ENCODE results near the gene DTNB. TPM values are rescaled to one million over a fixed set of nuclear protein-coding genes. Genes with fewer than 3 reads are reported as not detected.

DTNB gene
- polyA plus RNA-seq, 1 donor from 2014 or later, result 16.5 TPM

DNA sequence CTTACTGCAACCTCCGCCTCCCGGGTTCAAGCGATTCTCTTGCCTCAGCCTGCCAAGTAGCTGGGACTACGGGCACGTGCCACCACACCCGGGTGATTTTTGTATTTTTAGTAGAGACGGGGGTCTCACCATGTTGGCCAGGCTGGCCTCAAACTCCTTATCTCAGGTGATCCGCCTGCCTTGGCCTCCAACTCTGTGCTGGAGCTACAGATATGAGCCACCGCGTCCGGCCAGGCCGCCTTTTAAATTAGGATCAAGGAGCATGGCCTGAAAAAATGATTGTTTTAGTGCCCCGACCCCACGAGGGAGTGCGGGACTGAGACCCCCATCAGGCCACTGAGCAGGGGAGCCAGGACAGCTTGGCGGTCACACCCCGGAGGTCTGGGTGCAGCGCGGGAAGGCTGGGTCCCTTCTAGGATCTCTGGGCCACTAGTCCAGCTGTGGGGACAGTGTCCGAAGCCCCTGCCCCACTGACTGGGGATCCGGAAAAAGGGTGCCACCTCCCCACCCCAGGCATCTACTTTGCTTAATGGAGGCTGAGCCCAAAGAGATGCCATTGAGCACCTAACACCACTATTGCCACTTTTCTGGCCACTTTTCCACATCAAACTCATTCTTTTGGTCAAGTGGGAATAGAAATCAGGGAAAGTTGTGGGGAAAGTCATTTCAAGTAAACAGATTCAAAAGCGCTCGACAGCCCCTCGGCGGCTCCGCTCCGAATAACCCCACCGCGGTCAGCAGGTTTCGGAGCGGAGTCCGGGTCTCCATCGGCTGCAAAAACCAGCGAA is 311.9 kb downstream of the DTNB start:
- Mint-ChIP-seq H3K27me3 (no peaks in the 10 kb centered on the region), H3K27ac (peak overlapping the region in 2 of 3 donors; percentile 94 to 98), H3K36me3 (no peaks in the 10 kb centered on the region), H3K4me1 (peaks cover 6 to 16% (median 9%) of the 10 kb centered on the region in 3 donors), H3K4me3 (peak overlapping the region; percentile 89 to 99 (median 94)), H3K9me3 (no peaks in the 10 kb centered on the region)

DNA sequence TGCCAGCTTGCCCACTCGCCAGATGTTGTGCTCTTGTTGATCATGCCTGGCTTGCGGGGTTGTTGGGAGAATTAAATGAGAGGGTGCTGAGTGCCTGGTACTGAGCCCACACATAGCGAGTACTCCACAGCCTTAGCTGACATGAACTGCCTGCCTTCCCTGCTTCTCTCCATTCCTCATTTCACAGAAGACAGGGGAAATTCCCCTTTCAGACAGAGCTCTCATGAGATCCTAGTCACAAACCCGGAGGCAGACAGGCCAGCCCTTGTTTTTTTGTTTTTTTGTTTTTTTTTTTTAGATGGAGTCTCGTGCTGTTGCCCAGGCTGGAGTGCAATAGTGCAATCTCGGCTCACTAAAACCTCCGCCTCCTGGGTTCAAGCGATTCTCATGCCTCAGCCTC is 314.5 kb downstream of the DTNB start:
- Mint-ChIP-seq H3K27me3 (no peaks in the 10 kb centered on the region), H3K4me1 (peaks cover 4 to 13% (median 6%) of the 10 kb centered on the region in 3 donors), H3K4me3 (no peak overlapping the region), H3K36me3 (no peaks in the 10 kb centered on the region), H3K27ac (no peak overlapping the region), H3K9me3 (no peaks in the 10 kb centered on the region)

DNA sequence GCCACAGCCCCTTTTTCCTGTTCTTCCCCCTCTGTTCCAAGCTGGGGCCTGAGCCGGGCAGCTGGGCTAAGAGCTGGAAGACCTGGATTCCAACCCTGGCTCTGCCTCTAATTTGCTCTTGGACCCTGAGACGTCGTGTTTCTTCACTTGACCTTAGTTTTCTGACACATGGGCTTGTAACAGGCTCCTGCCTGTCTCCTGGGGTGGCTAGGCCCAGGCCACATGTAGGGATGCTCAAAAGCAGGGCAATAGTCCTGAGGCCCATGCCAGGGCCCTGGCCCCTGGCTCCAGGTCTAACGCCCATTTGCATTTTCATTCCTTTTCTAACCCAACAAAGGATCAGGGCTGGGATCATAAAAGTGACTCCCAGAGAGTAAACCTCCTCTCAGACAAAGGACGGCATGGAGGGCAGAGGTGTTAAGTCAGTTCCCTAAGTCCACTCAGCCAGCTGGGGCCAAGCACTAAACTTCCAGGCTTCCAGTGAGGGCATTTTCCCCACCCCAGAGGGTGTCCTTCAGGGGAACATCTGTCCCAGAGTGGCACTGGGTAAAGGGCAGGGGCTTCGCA is 315.0 kb downstream of the DTNB start:
- H3K9me3 Mint-ChIP-seq, result no peaks in the 10 kb centered on the region
- H3K27ac Mint-ChIP-seq, result no peak overlapping the region
- no peaks in the 10 kb centered on the region for H3K36me3 Mint-ChIP-seq
- peaks cover 4 to 9% (median 6%) of the 10 kb centered on the region in 3 donors for H3K4me1 Mint-ChIP-seq
- H3K4me3 Mint-ChIP-seq, result no peak overlapping the region
- H3K27me3 Mint-ChIP-seq, result no peaks in the 10 kb centered on the region

DNA sequence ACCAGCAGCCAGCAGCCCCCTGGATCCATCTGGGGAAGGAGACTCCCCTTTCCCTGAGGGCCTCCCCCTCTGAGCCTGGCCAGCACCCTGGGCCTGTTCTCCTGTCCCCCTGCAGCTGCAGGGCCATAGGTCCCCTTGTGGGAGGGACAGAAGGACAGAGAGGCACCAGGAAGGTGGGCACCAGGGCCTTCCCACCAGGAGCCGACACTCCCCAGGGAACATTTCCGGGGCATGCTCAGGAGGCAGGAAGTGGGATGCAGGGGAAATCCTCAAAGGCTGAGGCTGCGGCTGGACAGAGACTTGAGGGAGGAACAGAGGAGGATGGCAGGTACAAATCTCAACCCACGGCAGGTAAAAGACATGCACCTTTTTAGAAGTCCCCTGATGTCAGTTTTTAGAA is 317.3 kb downstream of the DTNB start:
- H3K27me3 Mint-ChIP-seq, result peaks cover 3% of the 10 kb centered on the region
- no peak overlapping the region for H3K4me3 Mint-ChIP-seq
- H3K9me3 Mint-ChIP-seq, result peaks cover 0 to 2% (median 0%) of the 10 kb centered on the region in 3 donors
- peak overlapping the region in 1 of 3 donors; percentile 25 for H3K27ac Mint-ChIP-seq
- H3K4me1 Mint-ChIP-seq, result peaks cover 0 to 2% (median 0%) of the 10 kb centered on the region in 3 donors
- no peaks in the 10 kb centered on the region for H3K36me3 Mint-ChIP-seq

DNA sequence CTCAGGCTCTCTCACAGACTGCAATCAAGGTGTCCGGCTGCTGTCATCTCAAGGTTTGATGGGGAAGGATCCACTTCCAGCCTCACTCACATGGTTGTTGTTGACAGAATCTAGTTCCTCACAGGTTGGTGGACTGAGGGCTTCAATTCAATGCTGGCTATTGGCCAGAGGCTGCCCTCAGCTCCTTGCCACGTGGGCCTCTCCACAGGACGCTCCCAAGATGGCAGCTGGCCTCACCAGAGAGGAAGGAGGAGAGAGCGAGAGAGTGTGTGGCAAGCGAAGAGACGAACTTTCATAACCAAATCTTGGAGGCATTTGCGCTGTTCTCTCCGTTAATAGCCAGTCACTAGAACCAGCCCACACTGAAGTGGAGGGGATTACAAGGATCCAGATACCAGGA is 318.1 kb downstream of the DTNB start:
- Mint-ChIP-seq H3K4me3 (peak overlapping the region in 1 of 4 donors; percentile 26), H3K27ac (peak overlapping the region in 1 of 3 donors; percentile 58), H3K36me3 (no peaks in the 10 kb centered on the region), H3K27me3 (peaks cover 3% of the 10 kb centered on the region), H3K9me3 (peaks cover 0 to 4% (median 3%) of the 10 kb centered on the region in 3 donors), H3K4me1 (peaks cover 2 to 5% (median 4%) of the 10 kb centered on the region in 3 donors)

DNA sequence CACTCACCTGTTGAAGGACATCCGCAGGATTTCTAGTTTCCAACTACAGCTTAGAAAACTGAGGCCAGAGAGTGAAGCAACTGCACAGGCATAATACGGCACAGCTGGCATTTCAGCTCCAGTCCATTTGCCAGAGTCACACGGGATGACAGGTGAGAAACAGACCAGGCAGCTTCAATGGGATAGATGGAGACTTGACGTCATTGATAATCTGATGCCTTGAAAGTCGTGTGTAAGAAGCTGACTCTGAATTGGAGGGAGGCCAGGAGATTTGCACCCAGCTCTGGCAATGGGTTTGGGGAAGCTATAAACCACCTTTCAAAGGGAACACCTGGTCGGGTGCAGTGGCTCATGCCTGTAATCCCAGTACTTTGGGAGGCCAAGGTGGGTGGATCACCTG is 319.3 kb downstream of the DTNB start:
- no peak overlapping the region for H3K4me3 Mint-ChIP-seq
- H3K27me3 Mint-ChIP-seq, result peaks cover 3% of the 10 kb centered on the region
- peaks cover 6 to 8% (median 8%) of the 10 kb centered on the region in 3 donors for H3K4me1 Mint-ChIP-seq
- H3K9me3 Mint-ChIP-seq, result peaks cover 0 to 5% (median 4%) of the 10 kb centered on the region in 3 donors
- H3K27ac Mint-ChIP-seq, result no peak overlapping the region
- H3K36me3 Mint-ChIP-seq, result no peaks in the 10 kb centered on the region

DNA sequence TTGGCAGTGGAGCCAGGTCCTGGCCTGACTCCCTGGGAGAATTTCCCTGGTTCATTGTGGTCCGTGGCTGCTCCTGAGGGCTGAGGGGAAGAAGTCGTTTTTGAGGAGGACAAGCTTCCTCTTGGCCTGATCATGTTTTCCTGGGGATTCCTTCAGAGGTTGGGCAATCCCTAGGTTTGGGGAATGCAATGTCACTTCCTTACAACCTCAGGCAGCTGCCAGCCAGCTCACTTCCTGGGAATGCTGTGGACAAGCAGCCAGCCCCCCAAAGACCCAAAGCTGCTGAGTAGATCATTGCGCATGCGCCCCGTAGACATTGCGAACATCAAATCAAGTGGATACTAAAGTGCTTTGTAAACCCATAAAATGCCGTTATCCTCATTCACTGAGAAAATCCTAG is 324.0 kb downstream of the DTNB start:
- no peaks in the 10 kb centered on the region for H3K36me3 Mint-ChIP-seq
- H3K9me3 Mint-ChIP-seq, result peaks cover 0 to 5% (median 4%) of the 10 kb centered on the region in 3 donors
- H3K27me3 Mint-ChIP-seq, result peaks cover 3% of the 10 kb centered on the region
- H3K4me1 Mint-ChIP-seq, result peaks cover 6 to 8% (median 8%) of the 10 kb centered on the region in 3 donors
- H3K27ac Mint-ChIP-seq, result no peak overlapping the region
- peak overlapping the region in 1 of 4 donors; percentile 40 for H3K4me3 Mint-ChIP-seq

DNA sequence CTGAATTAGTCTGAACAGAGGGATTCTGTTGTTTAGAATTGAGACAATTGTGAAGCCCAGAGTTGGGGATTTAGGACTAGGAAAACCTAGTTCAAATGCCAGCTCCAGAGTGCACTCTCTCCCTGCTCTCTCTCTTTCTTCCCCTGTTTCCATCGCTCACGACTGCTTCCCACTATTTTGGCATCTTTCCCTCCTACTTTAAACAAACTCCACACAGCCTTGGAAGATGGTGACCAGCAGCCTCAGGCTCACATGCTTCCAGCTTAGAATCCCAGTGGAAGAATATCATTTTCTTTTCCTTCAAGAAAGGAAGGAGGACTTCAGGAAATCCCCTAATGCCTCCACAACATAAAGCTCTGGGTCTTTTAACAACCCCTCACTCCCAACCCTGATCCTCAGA is 325.5 kb downstream of the DTNB start:
- peaks cover 5% of the 10 kb centered on the region for H3K27me3 Mint-ChIP-seq
- H3K4me1 Mint-ChIP-seq, result peaks cover 6 to 8% (median 8%) of the 10 kb centered on the region in 3 donors
- H3K9me3 Mint-ChIP-seq, result peaks cover 0 to 5% (median 4%) of the 10 kb centered on the region in 3 donors
- no peaks in the 10 kb centered on the region for H3K36me3 Mint-ChIP-seq
- H3K27ac Mint-ChIP-seq, result no peak overlapping the region
- H3K4me3 Mint-ChIP-seq, result no peak overlapping the region

DNA sequence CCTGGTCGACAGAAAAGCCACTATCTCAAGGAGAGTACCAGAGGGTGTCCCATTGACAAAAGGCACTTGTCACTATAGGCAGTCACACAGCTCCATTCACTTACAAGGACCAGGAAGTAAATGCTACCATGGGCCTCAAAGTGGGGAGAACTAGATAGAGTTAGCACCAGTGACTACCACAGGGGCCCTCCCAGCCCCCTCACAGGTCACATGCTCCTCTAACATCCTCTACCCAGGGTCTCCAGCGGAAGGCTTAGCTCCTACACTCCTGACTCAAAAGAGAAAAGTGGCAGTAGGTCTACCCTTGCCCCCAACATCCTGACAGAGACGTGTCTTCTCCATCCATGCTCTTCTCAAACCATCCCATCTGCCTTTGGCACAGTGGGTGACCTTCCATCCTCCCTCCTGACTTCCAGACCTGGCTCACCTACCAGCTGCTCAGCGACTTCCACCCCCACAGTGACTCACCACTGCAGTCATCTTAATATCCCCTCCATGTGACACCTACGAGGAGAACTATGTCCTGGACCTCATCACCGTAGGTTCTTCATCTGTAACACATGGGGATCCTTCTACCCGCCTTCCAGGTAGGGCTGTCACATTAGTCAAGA is 326.1 kb downstream of the DTNB start:
- Mint-ChIP-seq H3K4me3 (peak overlapping the region in 1 of 4 donors; percentile 5), H3K27me3 (peaks cover 5% of the 10 kb centered on the region), H3K4me1 (peaks cover 6 to 8% (median 6%) of the 10 kb centered on the region in 3 donors), H3K27ac (no peak overlapping the region), H3K36me3 (no peaks in the 10 kb centered on the region), H3K9me3 (peaks cover 0 to 5% (median 4%) of the 10 kb centered on the region in 3 donors)

DNA sequence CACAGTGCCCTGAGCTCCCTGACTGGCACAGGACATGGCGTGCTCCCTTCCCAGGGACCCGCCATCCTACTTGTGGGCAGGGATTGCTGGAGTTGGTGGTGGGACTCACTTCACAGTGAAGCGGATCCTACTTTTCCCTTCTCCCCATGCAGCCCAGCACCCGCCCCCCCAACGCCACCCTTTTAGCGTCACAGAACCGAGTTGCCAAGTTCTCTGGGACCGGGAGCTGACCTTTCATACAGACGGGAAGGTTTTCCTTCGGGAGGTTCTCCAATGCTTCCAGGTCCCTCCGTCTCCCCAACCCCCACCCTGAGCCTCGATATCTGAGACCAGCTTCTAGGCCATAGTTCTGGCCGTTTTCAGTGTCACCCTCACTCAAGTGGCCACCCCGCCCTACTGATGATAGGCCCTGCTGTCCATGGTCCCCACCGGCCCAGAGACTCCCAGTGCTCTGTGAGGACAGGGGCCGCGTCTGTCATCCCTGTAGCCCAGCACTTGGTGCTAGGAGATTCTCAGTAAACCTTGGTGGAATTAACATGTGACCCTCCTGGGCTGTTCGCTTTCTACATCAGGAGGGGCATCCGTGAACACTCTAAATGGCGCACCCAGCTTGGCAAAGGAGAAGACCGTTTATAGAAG is 330.1 kb downstream of the DTNB start:
- peaks cover 0 to under 1% (median 0%) of the 10 kb centered on the region in 3 donors for H3K4me1 Mint-ChIP-seq

DNA sequence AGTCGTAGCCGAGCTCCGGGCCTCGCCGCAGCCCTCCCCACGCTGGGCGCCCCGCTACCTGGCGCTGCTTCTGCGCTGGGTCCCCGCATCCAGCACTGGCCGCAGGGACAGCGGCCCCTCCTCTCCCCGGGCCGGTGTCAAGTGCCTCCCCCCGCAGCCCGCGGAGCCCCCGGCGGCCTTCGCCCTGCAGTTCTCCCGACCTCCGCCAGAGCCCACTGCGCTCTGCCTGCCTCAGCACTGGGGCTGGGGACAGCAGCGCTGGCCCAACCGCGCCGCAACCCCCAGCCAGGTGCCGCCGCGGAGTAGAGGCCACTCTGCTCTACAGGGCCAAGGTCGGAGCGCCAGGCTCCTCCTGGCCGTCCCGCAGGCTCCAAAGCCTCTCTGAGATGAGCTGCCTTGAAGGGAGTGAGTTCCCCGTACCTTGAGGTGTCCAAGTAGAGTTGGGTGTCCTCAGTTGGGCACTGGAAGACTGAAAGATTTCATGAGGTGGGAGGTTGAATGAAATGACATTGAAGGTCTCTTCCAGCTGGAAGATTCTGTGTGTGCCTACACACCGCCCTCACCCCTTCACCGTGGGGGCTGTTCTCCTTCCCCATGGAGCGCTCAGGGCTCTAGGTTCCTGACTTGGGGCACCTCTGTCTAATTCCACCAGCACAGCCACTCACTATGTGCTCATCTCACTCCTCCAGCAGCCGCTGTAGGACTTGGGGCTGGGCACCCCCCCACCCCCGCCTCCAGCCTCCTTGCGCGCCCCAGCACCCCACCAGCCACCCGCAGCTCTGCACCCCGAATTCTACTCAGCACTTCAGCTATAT is 330.8 kb downstream of the DTNB start:
- H3K4me3 Mint-ChIP-seq, result peak overlapping the region; percentile 69 to 89 (median 82)
- H3K9me3 Mint-ChIP-seq, result no peaks in the 10 kb centered on the region
- H3K4me1 Mint-ChIP-seq, result peaks cover 2 to 7% (median 4%) of the 10 kb centered on the region in 3 donors
- no peaks in the 10 kb centered on the region for H3K36me3 Mint-ChIP-seq
- H3K27me3 Mint-ChIP-seq, result peaks cover 2% of the 10 kb centered on the region
- peak overlapping the region in 1 of 3 donors; percentile 42 for H3K27ac Mint-ChIP-seq

More for the DNA sequence above, 330.1 kb downstream of the DTNB start:
- Mint-ChIP-seq H3K36me3 (no peaks in the 10 kb centered on the region), H3K9me3 (no peaks in the 10 kb centered on the region), H3K4me3 (peak overlapping the region; percentile 12 to 83 (median 74)), H3K27me3 (peaks cover 2% of the 10 kb centered on the region), H3K27ac (peak overlapping the region in 2 of 3 donors; percentile 15 to 39)

DNA sequence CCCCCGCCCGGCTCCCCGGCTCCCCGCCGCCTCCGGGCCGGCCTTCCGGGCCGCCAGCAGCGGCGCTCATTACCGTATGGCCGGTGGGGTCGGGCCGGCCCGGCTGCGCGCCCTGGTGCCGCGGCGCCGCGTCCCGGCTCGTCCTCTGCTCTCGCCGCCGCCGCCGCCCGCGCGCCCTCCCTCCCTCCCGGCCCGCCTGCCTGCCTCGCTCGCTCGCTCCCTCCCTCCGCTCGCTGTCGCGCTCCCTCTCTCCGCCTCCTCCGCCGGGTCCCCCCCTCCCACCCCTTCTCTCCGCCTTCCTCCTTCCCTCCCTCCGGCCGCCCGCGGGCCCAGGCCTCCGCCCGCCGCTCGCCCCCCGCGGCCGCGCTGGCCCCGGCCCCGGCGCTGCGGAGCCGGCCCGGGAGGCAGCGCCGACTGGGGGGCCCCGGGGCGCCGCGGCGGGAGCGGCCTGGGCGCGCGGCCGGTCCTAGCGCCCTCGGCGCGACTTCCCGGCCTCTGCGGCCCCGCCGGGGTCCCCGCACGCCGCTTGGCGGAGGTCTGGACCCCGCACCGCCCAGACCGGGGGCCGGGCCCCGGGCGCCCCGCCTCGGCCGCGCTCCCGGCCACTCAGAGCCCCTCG is 331.5 kb downstream of the DTNB start, which contains the start of gene DNMT3A:
TSS of gene DNMT3A (minus strand) at position 173 of the 619 bp plus-strand sequence. CDS start 27,941 bp downstream, outside the sequence.
- peaks cover 6 to 10% (median 7%) of the 10 kb centered on the region in 3 donors for H3K4me1 Mint-ChIP-seq
- H3K4me3 Mint-ChIP-seq, result peak within 1 kb of the TSS; percentile 69 to 89 (median 82)
- H3K27me3 Mint-ChIP-seq, result peaks cover 2% of the 10 kb centered on the region
- no peaks in the 10 kb centered on the region for H3K9me3 Mint-ChIP-seq
- no peaks in the 10 kb centered on the region for H3K36me3 Mint-ChIP-seq
- H3K27ac Mint-ChIP-seq, result peak within 1 kb of the TSS in 1 of 3 donors; percentile 42

DNA sequence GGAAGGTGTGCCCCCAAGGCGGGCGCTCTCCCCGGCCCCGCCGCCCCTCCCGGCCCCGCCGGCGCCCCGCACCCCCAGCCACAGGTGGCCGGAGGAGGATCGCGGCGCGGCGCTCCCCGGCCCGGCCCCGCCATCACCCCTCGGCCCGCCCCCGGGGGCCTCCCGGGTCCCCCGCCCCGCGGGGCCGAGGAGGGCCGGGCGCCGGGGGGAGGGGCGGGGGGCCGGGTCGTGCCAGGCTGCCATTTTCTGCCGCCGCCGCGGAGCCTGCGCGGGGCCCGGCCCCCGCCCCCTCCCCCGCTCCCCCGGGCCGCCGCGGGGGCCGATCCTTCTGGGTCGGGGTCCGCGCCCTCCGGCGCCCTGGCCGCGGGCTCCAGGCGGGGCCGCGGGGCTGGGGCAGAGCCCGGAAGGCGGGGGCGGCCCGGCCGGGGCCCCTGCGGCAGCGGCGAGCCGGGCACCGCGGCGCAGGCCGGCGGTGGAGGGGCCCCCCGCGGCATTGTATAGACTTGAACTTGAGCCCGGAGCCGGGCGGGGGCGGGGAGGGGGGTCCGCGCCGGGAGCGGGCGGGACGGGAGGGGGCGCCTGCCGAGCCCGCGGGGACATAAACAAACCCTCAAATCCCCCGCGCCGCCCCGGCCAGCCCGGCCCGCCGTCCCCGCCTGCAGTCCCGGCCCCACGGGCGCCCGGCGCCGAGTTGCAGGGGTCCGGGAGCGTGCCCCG is 332.2 kb downstream of the DTNB start:
- no peaks in the 10 kb centered on the region for H3K36me3 Mint-ChIP-seq
- no peak overlapping the region for H3K4me3 Mint-ChIP-seq
- H3K27ac Mint-ChIP-seq, result no peak overlapping the region
- no peaks in the 10 kb centered on the region for H3K9me3 Mint-ChIP-seq
- H3K27me3 Mint-ChIP-seq, result peaks cover 2% of the 10 kb centered on the region
- H3K4me1 Mint-ChIP-seq, result peaks cover 6 to 10% (median 8%) of the 10 kb centered on the region in 3 donors

All from IgD-negative memory B cell (primary cell).